ENCODE data around the gene PDCL3. TPM values are rescaled to one million over a fixed set of nuclear protein-coding genes. Genes with fewer than 3 reads are reported as not detected.

The PDCL3 gene
- polyA plus RNA-seq, 2 of the 4 experiments (the other 2 are of a cell fraction): 63.1 to 64.1 TPM

DNA sequence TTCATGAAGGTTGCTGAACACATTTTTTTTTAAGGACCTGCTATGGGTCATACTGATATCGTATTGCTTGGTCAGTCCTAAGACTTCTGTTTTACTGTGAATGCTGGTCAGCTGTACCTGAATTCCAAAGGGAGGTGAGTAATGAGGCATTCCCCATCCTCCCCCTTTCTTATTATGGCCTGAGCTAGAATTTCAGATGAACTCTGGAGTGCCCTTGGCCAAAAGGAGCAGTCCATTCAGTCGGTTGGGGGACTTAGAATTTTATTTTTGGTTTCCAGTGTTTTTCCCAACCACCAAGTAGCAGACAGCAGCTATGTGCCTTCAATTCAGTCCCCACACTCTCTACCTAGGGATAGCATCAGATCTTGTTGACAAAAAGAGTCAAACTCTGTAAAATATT lies 26.9 kb upstream of the PDCL3 start:
- no peak for DNase-seq (ENCODE audit: low read depth in 1 of 2, low spot score in 1 of 2)
- Histone ChIP-seq H3K4me3 (no peak overlapping the region), H3K27ac (no peak overlapping the region), H3K4me2 (no peak overlapping the region), H3K9me3 (no peaks in the 10 kb centered on the region; the same call in 2 of the 3 replicates), H3K4me1 (no peaks in the 10 kb centered on the region)
- TF ChIP-seq RAD21 (conservative IDR thresholded peaks at IDR 0.05 in 1 of 2, IDR thresholded peaks at IDR 0.05 in 1 of 2) (no peak), MAZ (IDR thresholded peaks at IDR 0.05; ENCODE audit: borderline replicate concordance, low read depth, low read length) (no peak)
- 39% methylated on average over 2 of the region's 2 CpGs for WGBS (ENCODE audit: missing lambda C conversion rate)
- no peak for FAIRE-seq
- ChIA-PET CTCF (interaction anchor here (0.6 to 1.0 kb wide), 2 partner anchors 12 to 74 kb away, joined by 3 to 5 read pairs; no protein-coding TSS in a partner anchor), POLR2A (interaction anchor here (1.4 kb wide), 1 partner anchor 27 kb away, joined by 4 read pairs; the partner anchor contains the start of gene PDCL3)
- no peak for ATAC-seq

GRCh38 chr2:100537918-100538317 lies 24.9 kb upstream of the PDCL3 start:
- ChIA-PET CTCF (interaction anchor here (0.9 kb wide), 1 partner anchor 41 kb away, joined by 4 read pairs; no protein-coding TSS in a partner anchor), POLR2A (no interaction called here)
- H3K4me3 ChIP-seq: no peak overlapping the region
- no peaks in the 10 kb centered on the region for H3K4me1 ChIP-seq
- ATAC-seq (no peak), DNase-seq (ENCODE audit: low read depth in 1 of 2, low spot score in 1 of 2) (no peak), FAIRE-seq (no peak)
- no peak overlapping the region for H3K4me2 ChIP-seq
- no peaks in the 10 kb centered on the region; the same call in 2 of the 3 replicates for H3K9me3 ChIP-seq
- H3K27ac ChIP-seq: no peak overlapping the region
- 40% methylated on average over 9 of the region's 9 CpGs for WGBS (ENCODE audit: missing lambda C conversion rate)
- no peak for TF ChIP-seq ESRRA (IDR thresholded peaks at IDR 0.05; ENCODE audit: borderline replicate concordance, low read length)
- TF ChIP-seq ATOH8 (CRISPR knock-in tag; IDR thresholded peaks at IDR 0.05; ENCODE audit: low read depth): no peak
- TF ChIP-seq TP53 (CRISPR knock-in tag; IDR thresholded peaks at IDR 0.05): no peak
- TF ChIP-seq ZSCAN20 (CRISPR knock-in tag; IDR thresholded peaks at IDR 0.05): no peak
- no peak for TF ChIP-seq HOXA7 (CRISPR knock-in tag; IDR thresholded peaks at IDR 0.05)
- no peak for TF ChIP-seq CBX8 (IDR thresholded peaks at IDR 0.05)
- TF ChIP-seq EHMT2 (IDR thresholded peaks at IDR 0.05; ENCODE audit: low read depth): no peak
- TF ChIP-seq RAD21 (conservative IDR thresholded peaks at IDR 0.05 in 1 of 2, IDR thresholded peaks at IDR 0.05 in 1 of 2): no peak
- TF ChIP-seq, protein P1, sequence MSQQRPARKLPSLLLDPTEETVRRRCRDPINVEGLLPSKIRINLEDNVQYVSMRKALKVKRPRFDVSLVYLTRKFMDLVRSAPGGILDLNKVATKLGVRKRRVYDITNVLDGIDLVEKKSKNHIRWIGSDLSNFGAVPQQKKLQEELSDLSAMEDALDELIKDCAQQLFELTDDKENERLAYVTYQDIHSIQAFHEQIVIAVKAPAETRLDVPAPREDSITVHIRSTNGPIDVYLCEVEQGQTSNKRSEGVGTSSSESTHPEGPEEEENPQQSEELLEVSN (IDR thresholded peaks at IDR 0.05; ENCODE audit: borderline replicate concordance, low read depth): no peak
- no peak for TF ChIP-seq FOSL2 (IDR thresholded peaks at IDR 0.05)
- TF ChIP-seq FOSL2 (CRISPR knock-in tag; IDR thresholded peaks at IDR 0.05): no peak
- TF ChIP-seq RFX5 (IDR thresholded peaks at IDR 0.05): no peak
- TF ChIP-seq CHD2 (IDR thresholded peaks at IDR 0.05; ENCODE audit: low read length, partially characterized antibody): no peak
- no peak for TF ChIP-seq ZFP36 (IDR thresholded peaks at IDR 0.05; ENCODE audit: borderline replicate concordance, partially characterized antibody)
- TF ChIP-seq NPAS2 (CRISPR knock-in tag; IDR thresholded peaks at IDR 0.05; ENCODE audit: borderline replicate concordance): no peak
- no peak for TF ChIP-seq CEBPB (IDR thresholded peaks at IDR 0.05)
- TF ChIP-seq, protein P2, sequence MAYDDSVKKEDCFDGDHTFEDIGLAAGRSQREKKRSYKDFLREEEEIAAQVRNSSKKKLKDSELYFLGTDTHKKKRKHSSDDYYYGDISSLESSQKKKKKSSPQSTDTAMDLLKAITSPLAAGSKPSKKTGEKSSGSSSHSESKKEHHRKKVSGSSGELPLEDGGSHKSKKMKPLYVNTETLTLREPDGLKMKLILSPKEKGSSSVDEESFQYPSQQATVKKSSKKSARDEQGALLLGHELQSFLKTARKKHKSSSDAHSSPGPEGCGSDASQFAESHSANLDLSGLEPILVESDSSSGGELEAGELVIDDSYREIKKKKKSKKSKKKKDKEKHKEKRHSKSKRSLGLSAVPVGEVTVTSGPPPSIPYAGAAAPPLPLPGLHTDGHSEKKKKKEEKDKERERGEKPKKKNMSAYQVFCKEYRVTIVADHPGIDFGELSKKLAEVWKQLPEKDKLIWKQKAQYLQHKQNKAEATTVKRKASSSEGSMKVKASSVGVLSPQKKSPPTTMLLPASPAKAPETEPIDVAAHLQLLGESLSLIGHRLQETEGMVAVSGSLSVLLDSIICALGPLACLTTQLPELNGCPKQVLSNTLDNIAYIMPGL (CRISPR knock-in tag; IDR thresholded peaks at IDR 0.05; ENCODE audit: borderline replicate concordance): no peak
- no peak for TF ChIP-seq HDAC2 (IDR thresholded peaks at IDR 0.05)
- no peak for TF ChIP-seq JUN (IDR thresholded peaks at IDR 0.05)

DNA sequence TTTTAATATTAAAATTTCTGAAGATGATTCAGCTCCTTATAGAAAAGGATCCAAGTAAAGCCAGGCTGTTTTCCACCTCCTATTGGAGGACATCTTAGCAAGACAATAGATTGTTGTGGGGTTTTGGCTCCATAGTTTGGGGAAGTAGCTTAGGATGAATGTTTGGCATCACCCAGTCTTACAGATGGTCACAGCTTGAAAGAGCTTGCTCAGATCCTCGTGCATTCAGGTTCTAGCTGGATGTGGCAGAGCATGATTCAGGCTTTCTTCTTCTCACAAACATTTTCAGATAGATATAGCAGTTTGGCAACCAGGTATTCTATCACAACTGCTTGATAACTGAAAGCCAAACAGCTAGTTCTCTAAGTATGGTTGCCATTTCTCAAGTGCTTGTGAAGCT lies 23.6 kb upstream of the PDCL3 start:
- Histone ChIP-seq H3K4me3 (no peak overlapping the region), H3K27ac (no peak overlapping the region), H3K4me2 (no peak overlapping the region), H3K9me3 (no peaks in the 10 kb centered on the region), H3K4me1 (no peaks in the 10 kb centered on the region)
- no peak for FAIRE-seq
- no peak for DNase-seq (ENCODE audit: low read depth in 1 of 2, low spot score in 1 of 2)
- no peak for ATAC-seq
- CTCF ChIA-PET: no interaction called here
- 32% methylated on average over 1 of the region's 1 CpG for WGBS (ENCODE audit: missing lambda C conversion rate)
- POLR2A ChIA-PET: interaction anchor here (1.0 kb wide), 1 partner anchor 24 kb away, joined by 3 read pairs; the partner anchor contains the start of gene PDCL3
- no peak for TF ChIP-seq JUN (IDR thresholded peaks at IDR 0.05)
- no peak for TF ChIP-seq MAFK (IDR thresholded peaks at IDR 0.05; ENCODE audit: partially characterized antibody)
- TF ChIP-seq MYC (IDR thresholded peaks at IDR 0.05; ENCODE audit: borderline replicate concordance, low read length): no peak
- TF ChIP-seq CHD4 (IDR thresholded peaks at IDR 0.05; ENCODE audit: borderline replicate concordance): no peak
- no peak for TF ChIP-seq GATA3 (IDR thresholded peaks at IDR 0.05; ENCODE audit: borderline replicate concordance)
